ENCODE data around the gene OR13A1.
"Not testable (repeated sequence)": the region's sequence is repeated elsewhere in the genome, so short reads cannot be mapped to it uniquely, and the experiment has no call there.

OR13A1 gene

DNA sequence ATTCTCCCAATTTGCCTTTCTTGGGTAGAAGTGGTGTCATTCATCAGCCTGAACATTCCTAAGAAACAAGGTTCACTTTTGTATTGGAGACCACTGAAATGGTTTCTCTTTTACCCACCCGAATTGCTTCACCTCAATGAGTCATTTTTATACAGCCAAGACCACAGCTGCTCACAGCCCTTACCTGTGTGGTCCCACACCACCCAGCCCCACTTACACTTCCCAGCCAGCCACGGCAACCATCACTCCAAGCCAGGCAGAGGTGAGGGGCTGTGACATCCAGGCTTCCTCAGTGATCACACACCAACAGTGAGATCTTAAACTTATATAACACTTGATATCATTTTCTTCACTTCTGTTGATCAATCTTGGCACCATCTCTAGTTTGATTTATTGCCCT is 20.7 kb downstream of the OR13A1 start:
- H3K4me3 ChIP-seq (ENCODE audit: low read length) = no peak overlapping the region
- no peak for DNase-seq (ENCODE audit: low read depth)
- TF ChIP-seq, protein P1, sequence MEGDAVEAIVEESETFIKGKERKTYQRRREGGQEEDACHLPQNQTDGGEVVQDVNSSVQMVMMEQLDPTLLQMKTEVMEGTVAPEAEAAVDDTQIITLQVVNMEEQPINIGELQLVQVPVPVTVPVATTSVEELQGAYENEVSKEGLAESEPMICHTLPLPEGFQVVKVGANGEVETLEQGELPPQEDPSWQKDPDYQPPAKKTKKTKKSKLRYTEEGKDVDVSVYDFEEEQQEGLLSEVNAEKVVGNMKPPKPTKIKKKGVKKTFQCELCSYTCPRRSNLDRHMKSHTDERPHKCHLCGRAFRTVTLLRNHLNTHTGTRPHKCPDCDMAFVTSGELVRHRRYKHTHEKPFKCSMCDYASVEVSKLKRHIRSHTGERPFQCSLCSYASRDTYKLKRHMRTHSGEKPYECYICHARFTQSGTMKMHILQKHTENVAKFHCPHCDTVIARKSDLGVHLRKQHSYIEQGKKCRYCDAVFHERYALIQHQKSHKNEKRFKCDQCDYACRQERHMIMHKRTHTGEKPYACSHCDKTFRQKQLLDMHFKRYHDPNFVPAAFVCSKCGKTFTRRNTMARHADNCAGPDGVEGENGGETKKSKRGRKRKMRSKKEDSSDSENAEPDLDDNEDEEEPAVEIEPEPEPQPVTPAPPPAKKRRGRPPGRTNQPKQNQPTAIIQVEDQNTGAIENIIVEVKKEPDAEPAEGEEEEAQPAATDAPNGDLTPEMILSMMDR (IDR thresholded peaks at IDR 0.05; ENCODE audit: insufficient read depth, low read depth, low read length, missing control alignments) = no peak

DNA sequence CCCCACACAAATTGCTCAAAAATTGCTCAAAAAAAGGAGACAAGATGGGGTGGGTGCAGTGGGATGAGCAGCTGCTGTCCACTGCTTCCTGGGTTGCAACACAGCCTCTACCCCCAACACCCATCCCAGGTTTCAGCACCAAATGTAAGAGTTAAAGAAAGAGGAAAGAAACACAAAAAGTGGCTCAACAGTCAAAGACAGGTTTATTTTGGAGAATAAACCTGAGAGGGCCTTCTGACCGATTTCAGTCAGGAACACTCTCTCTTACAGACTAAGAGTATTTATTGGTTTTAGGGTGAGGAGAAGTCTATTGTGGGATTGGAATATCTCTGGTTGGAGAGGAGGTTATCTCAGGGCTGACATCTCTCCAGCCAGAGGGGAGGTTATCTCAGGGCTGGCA is 28.4 kb downstream of the OR13A1 start:
- no peak for DNase-seq (ENCODE audit: low read depth)
- H3K4me3 ChIP-seq (ENCODE audit: low read length) = no peak overlapping the region
- TF ChIP-seq, protein P1 (IDR thresholded peaks at IDR 0.05; ENCODE audit: insufficient read depth, low read depth, low read length, missing control alignments) = no peak

DNA sequence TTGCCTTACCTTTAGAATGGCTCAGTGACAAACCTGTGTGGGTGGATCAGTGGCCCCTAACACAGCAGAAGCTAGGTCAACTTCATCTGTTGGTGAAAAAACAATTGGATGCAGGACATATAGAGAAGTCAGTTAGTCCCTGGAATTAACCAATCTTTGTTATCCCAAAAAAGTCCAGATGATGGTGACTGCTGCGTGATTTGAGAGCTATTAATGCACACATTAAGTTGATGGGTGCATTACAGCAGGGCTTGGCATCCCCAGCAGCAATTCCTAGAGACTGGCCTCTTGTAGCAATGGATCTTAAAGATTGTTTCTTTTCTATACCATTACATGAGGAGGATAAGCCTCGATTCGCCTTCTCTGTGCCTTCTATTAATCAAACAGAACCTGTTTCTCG is 33.3 kb downstream of the OR13A1 start:
- TF ChIP-seq, protein P1 (IDR thresholded peaks at IDR 0.05; ENCODE audit: insufficient read depth, low read depth, low read length, missing control alignments) = no peak
- no peak for DNase-seq (ENCODE audit: low read depth)
- no peak overlapping the region for H3K4me3 ChIP-seq (ENCODE audit: low read length)

DNA sequence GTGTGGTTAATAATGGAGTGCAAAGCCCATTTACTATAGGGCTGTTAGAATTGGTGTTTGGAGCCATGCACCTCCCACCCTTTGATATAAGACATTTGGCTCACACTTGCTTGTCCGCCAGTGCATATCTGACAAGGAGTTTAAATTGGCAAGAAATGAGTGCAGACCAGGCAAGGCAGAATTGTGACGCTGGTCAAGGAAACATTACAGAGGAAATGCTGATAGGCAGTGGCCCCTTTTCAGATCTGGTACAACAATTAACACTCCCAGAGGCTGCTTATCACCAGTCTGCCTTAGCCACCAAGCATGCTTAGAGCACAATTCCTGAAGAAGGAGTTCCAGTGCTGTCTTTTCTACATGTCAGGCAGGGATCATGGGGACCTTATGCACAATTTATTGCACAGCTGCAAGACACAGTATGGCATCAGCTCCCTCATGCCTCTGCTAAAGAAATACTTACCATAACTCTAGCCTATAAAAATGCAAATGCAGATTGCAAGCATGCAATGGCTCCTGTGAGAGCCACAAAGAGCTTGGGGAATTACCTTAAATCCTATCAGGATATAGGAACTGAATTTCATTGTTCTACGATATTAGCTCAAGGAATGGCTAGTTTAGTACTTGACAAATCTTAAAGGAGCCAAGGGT is 35.2 kb downstream of the OR13A1 start:
- TF ChIP-seq, protein P1 (IDR thresholded peaks at IDR 0.05; ENCODE audit: insufficient read depth, low read depth, low read length, missing control alignments) = no peak
- H3K4me3 ChIP-seq (ENCODE audit: low read length) = no peak overlapping the region
- no peak for DNase-seq (ENCODE audit: low read depth)

DNA sequence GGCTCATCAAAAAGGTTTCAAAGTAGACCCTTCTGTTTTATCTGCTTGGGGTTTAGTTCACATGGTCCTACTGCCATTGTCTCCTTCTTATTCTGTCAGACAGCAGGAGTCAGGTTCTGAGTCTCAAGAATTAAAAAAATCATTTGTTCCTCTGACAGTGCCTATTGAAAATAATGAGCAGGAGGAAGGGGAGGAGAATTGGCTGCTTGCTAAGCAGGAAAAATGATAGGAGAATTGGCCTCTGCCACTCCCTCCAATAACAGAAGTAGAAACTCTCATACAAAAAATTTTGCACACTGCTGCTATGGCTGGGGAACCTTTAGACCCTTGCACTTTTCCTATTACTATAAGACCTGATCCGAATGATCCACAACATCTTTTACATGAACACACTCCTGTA is 35.7 kb downstream of the OR13A1 start:
- TF ChIP-seq, protein P1 (IDR thresholded peaks at IDR 0.05; ENCODE audit: insufficient read depth, low read depth, low read length, missing control alignments) = no peak
- DNase-seq (ENCODE audit: low read depth) = no peak
- H3K4me3 ChIP-seq (ENCODE audit: low read length) = no peak overlapping the region

DNA sequence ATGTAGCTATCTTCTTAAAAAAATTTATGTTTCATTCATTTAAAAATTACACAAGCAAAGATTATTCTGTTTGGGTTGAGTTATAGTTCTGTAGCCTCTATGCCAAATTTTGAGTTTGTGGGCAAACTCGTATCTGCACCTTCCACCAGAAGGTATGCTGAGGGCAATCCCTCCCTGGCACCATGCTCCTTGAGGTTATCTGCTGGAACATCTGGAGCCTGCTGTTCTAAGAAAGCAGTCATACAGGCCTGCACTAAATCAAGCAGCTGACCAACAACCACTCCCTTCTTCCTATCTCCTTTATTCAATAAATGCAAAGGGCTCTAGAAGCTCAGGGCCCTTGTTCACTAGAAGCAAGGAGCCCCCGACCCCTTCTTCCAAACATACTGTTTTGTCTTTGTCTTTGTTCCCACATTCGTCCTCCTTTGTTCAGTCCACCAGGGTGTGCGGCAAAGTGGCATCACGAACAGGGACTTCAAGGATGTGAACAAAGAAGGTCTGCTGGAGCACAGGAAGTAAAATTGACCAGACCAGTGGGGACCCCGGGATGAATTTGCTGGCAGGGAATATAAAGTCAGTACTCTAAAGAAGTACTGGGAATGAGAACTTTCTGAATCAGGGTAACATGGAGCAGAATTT is 36.4 kb downstream of the OR13A1 start:
- TF ChIP-seq, protein P1 (IDR thresholded peaks at IDR 0.05; ENCODE audit: insufficient read depth, low read depth, low read length, missing control alignments) = no peak
- no peak for DNase-seq (ENCODE audit: low read depth)
- H3K4me3 ChIP-seq (ENCODE audit: low read length) = no peak overlapping the region

DNA sequence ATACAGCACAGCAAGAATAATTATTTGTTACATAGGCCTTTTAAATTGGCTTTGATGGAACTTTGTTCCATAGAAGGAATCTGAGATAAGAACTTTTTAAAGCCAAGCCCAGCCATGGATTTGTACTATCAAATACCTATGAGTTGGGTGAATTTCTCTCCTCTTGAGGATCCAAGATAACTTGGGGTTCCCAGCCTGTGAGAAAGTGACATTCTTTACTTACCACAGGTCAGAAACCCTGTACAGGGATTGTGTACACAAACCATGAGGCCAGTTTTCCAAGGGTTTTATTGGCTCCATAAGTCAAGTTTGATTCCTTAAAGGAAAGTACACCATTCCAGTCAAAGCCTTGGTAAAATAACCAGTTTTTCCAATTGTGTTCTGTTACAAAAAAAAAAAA is 39.3 kb downstream of the OR13A1 start:
- not testable (repeated sequence) for H3K4me3 ChIP-seq (ENCODE audit: low read length); DNase-seq (ENCODE audit: low read depth)

Data from epithelial cell of esophagus (primary cell).